ENCODE data around the gene KMT2C.
"Not testable (repeated sequence)": the region's sequence is repeated elsewhere in the genome, so short reads cannot be mapped to it uniquely, and the experiment has no call there.

DNA sequence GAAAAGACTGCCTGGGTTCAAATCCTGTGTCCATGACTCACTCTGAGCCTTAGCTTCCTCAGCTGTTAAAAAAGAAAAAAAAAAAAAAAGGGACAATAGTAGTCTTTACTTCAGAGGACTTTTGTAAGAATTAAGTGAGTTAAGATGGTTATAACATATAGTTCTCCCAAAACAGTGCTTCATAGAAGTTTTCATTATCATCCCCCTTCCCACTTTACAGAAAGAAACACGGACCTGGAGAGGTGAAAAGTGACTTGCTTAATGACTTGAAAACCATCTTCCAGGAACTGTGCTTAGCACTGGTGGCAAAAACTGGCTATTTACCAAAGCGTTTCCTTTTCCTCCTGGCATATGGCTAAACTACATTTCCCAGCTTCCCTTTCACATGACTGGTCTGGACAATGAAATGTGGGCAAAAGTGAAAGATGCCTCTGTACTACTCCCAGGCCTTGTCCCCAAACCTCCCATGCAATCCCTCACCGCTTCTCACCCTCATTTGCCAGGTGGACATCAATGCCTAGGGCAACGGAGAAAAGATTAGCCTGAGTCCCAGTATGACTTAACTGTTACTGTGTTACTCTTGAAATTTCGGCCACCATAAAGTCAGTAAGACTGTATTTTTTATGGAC, 49.6 kb downstream of the KMT2C start:
- TF ChIP-seq, protein P1, sequence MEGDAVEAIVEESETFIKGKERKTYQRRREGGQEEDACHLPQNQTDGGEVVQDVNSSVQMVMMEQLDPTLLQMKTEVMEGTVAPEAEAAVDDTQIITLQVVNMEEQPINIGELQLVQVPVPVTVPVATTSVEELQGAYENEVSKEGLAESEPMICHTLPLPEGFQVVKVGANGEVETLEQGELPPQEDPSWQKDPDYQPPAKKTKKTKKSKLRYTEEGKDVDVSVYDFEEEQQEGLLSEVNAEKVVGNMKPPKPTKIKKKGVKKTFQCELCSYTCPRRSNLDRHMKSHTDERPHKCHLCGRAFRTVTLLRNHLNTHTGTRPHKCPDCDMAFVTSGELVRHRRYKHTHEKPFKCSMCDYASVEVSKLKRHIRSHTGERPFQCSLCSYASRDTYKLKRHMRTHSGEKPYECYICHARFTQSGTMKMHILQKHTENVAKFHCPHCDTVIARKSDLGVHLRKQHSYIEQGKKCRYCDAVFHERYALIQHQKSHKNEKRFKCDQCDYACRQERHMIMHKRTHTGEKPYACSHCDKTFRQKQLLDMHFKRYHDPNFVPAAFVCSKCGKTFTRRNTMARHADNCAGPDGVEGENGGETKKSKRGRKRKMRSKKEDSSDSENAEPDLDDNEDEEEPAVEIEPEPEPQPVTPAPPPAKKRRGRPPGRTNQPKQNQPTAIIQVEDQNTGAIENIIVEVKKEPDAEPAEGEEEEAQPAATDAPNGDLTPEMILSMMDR (IDR thresholded peaks at IDR 0.05; ENCODE audit: poor library complexity, severe bottlenecking): not testable (repeated sequence)
- not testable (repeated sequence) for TF ChIP-seq EP300 (conservative IDR thresholded peaks at IDR 0.05; ENCODE audit: poor library complexity, severe bottlenecking); POLR2AphosphoS5 (IDR thresholded peaks at IDR 0.05); EZH2 (IDR thresholded peaks at IDR 0.05; ENCODE audit: borderline replicate concordance, insufficient read depth, low read length, poor library complexity, severe bottlenecking); TAF1 (IDR thresholded peaks at IDR 0.05; ENCODE audit: low read depth); MXI1 (conservative IDR thresholded peaks at IDR 0.05; ENCODE audit: poor library complexity, severe bottlenecking); SMC3 (conservative IDR thresholded peaks at IDR 0.05; ENCODE audit: poor library complexity)
- TF ChIP-seq, protein P2, sequence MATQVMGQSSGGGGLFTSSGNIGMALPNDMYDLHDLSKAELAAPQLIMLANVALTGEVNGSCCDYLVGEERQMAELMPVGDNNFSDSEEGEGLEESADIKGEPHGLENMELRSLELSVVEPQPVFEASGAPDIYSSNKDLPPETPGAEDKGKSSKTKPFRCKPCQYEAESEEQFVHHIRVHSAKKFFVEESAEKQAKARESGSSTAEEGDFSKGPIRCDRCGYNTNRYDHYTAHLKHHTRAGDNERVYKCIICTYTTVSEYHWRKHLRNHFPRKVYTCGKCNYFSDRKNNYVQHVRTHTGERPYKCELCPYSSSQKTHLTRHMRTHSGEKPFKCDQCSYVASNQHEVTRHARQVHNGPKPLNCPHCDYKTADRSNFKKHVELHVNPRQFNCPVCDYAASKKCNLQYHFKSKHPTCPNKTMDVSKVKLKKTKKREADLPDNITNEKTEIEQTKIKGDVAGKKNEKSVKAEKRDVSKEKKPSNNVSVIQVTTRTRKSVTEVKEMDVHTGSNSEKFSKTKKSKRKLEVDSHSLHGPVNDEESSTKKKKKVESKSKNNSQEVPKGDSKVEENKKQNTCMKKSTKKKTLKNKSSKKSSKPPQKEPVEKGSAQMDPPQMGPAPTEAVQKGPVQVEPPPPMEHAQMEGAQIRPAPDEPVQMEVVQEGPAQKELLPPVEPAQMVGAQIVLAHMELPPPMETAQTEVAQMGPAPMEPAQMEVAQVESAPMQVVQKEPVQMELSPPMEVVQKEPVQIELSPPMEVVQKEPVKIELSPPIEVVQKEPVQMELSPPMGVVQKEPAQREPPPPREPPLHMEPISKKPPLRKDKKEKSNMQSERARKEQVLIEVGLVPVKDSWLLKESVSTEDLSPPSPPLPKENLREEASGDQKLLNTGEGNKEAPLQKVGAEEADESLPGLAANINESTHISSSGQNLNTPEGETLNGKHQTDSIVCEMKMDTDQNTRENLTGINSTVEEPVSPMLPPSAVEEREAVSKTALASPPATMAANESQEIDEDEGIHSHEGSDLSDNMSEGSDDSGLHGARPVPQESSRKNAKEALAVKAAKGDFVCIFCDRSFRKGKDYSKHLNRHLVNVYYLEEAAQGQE (IDR thresholded peaks at IDR 0.05; ENCODE audit: borderline replicate concordance): not testable (repeated sequence)
